AG09309 (cell line): ENCODE measurements around the gene PLCG2.
"Not testable (repeated sequence)": the region's sequence is repeated elsewhere in the genome, so short reads cannot be mapped to it uniquely, and the experiment has no call there.

ENCODE experiments used
- DNase-seq: peaks from one replicate; pipeline ENCODE4 v3.0.0-alpha.2; 2010; ENCODE audit warnings: low read depth
- H3K4me3 ChIP-seq: 2 replicates; pipeline ENCODE4 v1.5.1; 2011; ENCODE audit warnings: mild to moderate bottlenecking, low read depth, low read length, moderate library complexity; ENCODE audit not compliant: control insufficient read depth
- TF ChIP-seq, protein P1 (sequence below): IDR thresholded peaks from 2 replicates; pipeline ENCODE4 v1.5.1; 2011; ENCODE audit warnings: mild to moderate bottlenecking, low read depth, low read length, inconsistent platforms; ENCODE audit not compliant: insufficient read depth, control insufficient read depth; ENCODE audit errors: missing control alignments

The PLCG2 gene

DNA sequence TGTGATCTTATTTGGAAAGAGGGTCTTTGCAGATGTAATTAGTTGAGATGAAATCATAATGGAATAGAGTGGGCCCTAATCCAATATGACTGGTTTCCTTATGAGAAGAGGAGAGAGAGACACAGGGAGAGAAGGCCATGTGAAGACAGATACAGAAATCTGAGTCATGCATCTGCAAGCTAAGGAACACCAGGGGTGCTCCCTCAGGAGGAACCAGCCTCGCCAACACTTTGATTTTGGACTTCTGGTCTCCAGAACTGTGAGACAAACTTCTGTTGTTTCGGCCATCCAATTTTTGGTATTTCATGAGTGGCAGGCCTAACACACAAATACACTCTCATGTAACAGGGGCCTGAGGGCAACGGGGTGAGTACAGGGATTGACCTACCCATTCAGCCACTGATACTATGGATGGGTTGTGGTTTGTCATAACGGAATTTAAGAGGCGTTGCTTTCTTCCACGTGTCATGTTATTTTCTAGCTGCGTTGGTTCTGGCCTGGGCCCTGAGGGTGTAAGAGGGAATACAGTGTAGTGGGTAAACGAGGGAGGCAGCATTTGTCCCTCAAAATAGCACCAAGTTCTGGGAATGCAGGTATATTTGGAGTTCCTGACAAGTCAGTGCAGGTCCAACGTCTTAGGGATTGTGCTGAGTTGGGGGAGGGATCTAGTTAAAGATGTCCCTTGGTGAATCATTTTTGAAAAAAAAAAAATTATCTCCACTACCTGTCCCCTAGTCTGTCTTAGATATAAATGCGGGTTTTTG is 17.7 kb downstream of the PLCG2 start:
- DNase-seq = no peak
- H3K4me3 ChIP-seq = no peak overlapping the region
- TF ChIP-seq, protein P1, sequence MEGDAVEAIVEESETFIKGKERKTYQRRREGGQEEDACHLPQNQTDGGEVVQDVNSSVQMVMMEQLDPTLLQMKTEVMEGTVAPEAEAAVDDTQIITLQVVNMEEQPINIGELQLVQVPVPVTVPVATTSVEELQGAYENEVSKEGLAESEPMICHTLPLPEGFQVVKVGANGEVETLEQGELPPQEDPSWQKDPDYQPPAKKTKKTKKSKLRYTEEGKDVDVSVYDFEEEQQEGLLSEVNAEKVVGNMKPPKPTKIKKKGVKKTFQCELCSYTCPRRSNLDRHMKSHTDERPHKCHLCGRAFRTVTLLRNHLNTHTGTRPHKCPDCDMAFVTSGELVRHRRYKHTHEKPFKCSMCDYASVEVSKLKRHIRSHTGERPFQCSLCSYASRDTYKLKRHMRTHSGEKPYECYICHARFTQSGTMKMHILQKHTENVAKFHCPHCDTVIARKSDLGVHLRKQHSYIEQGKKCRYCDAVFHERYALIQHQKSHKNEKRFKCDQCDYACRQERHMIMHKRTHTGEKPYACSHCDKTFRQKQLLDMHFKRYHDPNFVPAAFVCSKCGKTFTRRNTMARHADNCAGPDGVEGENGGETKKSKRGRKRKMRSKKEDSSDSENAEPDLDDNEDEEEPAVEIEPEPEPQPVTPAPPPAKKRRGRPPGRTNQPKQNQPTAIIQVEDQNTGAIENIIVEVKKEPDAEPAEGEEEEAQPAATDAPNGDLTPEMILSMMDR = no peak

DNA sequence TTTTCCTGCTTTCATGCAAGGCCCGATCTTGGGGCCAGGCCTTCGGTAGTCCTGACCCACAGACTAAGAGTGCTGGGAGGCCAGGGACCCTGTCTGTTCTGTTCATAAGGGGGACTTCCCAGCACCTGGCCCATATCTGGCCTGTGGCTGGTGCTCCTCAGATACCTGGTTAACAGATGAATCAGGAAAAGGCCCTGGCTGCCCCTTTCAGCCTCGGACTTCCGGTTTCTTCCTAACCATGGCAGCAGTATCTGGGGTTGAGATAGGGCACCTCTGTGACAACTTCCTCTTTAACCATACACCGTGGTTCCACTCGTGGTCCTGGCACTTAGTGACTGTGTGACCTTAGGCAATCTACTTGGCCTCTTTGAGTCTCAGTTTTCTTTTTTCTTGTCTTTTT is 18.4 kb downstream of the PLCG2 start:
- H3K4me3 ChIP-seq = no peak overlapping the region
- TF ChIP-seq, protein P1 = no peak
- no peak for DNase-seq

DNA sequence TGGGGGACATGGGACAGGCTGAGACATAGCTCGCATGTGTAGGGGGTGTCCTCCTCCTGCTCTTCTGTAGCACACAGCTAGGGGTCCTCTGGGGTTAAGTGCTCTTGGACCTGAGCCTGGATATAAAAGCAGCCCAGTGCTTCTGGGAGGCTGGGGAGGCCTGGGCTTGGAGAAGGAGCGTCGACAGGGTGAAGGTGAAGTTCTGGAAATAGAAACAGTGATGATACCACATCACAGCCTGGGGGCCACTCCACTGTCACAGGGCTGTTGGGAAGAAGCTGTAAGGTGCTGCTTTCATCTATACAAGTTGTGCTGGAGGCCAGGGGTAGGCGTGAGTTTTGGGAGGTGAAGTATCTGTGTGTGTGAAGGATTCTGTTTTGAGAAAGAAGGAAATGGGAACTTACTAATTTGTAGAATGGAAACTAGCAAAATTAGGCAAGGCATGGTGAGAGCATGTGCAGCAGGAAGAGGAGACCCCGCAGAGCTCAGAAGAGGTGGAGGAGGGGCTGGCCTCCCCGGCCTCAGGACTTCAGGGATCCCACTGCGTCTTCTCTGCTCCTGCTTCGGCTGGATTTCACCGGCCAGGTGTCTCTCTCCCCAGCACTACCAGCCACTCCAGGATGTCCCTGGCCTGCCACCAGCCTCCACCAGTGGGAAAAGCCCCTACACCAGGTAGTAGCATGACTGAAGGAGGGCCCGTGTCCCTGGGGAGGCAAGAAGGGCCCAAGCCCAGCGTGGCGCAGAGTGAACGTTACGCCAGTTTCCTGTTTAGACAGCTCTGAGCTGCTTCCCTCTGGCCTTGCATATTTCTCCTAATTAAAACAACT is 19.4 kb downstream of the PLCG2 start:
- TF ChIP-seq, protein P1 = no peak
- H3K4me3 ChIP-seq = no peak overlapping the region
- no peak for DNase-seq

DNA sequence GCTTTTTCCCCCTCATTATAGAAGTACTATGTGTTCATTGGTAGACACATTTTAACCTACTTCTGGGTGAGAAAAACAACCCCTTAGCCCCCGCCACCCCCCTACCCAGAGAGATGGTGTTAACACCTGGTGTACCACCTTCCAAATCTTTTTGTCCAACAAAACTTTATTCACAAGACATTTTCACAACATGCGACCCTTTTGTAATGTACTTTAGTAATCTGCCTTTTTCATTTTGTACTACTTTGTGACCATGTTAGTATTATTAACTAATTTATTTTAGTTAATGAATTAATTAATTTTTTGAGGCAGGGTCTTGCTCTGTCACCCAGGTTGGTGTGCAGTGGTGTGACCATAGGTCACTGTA is 20.0 kb downstream of the PLCG2 start:
- no peak for DNase-seq
- TF ChIP-seq, protein P1 = no peak
- H3K4me3 ChIP-seq = no peak overlapping the region

DNA sequence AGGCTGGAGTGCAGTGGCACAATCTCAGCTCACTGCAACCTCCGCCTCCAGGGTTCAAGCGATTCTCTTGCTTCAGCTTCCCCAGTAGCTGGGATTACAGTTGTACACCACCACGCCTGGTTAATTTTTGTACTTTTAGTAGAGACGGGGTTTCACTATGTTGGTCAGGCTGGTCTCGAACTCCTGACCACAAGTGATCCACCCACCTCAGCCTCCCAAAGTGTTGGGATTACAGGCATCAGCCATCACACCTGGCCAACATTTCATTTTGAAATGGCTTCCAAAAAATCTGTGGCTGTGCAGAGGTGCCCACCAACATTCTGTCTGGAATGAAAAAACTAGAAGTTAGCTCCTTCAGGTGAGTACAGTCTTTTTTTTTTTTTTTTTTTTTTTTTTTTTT is 22.6 kb downstream of the PLCG2 start:
- H3K4me3 ChIP-seq, DNase-seq: not testable (repeated sequence)

DNA sequence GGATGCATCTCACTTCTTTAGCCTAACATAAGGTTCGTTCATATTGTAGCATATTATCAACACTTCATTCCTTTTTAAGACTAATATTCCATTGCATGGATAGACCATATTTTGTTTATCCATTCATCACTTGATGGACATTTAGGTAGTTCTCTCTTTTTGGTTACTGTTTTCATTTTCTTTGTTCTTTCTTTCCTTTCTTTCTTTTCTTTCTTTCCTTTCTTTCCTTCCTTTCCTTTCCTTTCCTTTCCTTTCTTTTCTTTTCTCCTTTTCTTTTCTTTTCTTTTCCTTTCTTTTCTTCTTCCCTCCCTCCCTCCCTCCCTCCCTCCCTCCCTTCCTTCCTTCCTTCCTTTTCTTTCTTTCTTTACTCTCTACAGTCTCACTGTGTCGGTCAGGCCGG is 24.2 kb downstream of the PLCG2 start:
- no peak overlapping the region for H3K4me3 ChIP-seq
- TF ChIP-seq, protein P1 = no peak
- DNase-seq = no peak

DNA sequence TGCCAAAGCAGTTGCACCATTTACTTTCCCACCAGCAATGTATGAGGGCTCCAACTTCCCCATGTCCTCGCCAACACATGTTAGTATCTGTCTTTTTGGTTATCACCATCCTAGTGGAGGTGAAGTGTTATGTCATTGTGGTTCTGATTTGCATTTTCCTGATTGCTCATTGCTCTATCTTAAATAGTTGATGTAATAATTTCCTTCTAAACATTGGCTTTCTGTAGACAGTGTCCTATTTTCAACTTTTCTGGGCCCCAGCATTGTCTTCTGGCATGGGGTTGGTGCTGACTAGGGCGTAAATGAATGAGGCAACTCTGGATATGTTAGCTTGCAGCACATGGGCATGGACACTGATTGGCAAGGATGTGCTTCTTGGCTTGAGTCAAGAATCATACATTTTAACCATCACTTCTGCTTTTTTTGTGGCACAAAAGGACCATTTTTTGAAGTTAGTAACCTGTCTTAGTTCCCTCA is 25.1 kb downstream of the PLCG2 start:
- no peak for DNase-seq
- H3K4me3 ChIP-seq = no peak overlapping the region
- TF ChIP-seq, protein P1 = no peak
